ENCODE data around the gene RNF113B. TPM values are rescaled to one million over a fixed set of nuclear protein-coding genes. Genes with fewer than 3 reads are reported as not detected.

RNF113B gene
- total RNA-seq, 1 experiment from 2014 or later = not detected

DNA sequence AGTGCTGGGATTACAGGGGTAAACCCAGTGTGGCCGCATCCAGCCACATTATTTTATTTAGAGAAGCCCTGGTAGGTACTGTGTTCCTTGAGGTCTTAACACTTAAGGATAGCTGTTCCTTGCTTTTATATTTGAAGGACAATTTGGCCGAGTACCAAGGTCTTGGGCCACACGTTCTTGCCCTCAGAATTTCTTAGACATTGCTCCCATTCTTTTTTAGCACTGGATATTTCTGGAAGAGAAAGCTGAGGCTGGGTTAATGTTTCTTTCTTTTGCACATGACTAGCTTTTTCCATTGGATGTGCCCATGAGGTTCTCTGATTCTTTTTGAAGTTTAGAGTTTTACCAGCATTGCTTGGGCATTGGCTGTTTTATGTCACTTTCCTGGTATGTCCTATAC is 5.5 kb upstream of the RNF113B start:
- Histone ChIP-seq H3K4me2 (no peak overlapping the region), H3K79me2 (ENCODE audit: low read depth) (no peaks in the 10 kb centered on the region)
- CTCF ChIA-PET = no interaction called here

DNA sequence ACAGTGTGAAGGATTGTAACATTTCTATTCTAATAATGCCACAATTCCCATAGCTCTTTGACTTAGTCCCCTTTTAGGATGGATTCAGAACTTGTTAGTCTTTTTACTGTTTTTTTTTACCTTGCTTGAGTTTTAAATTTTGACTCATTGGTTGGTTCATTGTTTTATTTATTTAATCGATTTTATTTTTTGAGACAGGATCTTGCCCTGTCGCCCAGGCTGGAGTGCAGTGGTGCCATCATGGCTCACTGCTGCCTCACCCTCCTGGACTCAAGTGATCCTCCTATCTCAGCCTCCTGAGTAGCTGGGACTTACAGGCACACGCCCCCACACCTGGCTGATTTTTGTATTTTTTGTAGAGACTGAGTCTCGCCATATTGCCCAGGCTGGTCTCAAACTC is 5.1 kb upstream of the RNF113B start:
- ChIA-PET POLR2A (ENCODE audit: unreplicated experiment) (no interaction called here), CTCF (no interaction called here)
- H3K9me3 ChIP-seq (ENCODE audit: insufficient read depth, low read depth) = no peaks in the 10 kb centered on the region
- no peaks in the 10 kb centered on the region for H3K79me2 ChIP-seq (ENCODE audit: low read depth)
- no peaks in the 10 kb centered on the region for H3K27me3 ChIP-seq (ENCODE audit: insufficient read depth, low read depth)
- no peak overlapping the region for H3K4me2 ChIP-seq
- TF ChIP-seq EZH2 (IDR thresholded peaks at IDR 0.05; ENCODE audit: low read depth) (no peak), CTCF (conservative IDR thresholded peaks at IDR 0.05) (no peak)
- no peak for DNase-seq
- no TSS peak for BruUV-seq (replicated peaks)
- no peaks in the 10 kb centered on the region for H4K20me1 ChIP-seq (ENCODE audit: insufficient read depth)
- H3K4me3 ChIP-seq = no peak overlapping the region
- H3K9me2 ChIP-seq (ENCODE audit: insufficient read depth) = no peaks in the 10 kb centered on the region
- intact Hi-C loops (cut with micrococcal nuclease; ENCODE audit: unreplicated experiment) = no loop called here
- H3K27ac ChIP-seq = no peak overlapping the region
- H3K4me1 ChIP-seq (replicated peaks; ENCODE audit: insufficient read depth) = no peaks in the 10 kb centered on the region
- no peak overlapping the region for H2AFZ ChIP-seq
- no peaks in the 10 kb centered on the region for H3F3A ChIP-seq (ENCODE audit: insufficient read depth, low read depth)
- H3K36me3 ChIP-seq (ENCODE audit: low read depth) = no peaks in the 10 kb centered on the region

More for the DNA sequence above, 5.5 kb upstream of the RNF113B start:
- Histone ChIP-seq H3F3A (ENCODE audit: insufficient read depth, low read depth) (no peaks in the 10 kb centered on the region), H3K27me3 (ENCODE audit: insufficient read depth, low read depth) (no peaks in the 10 kb centered on the region), H4K20me1 (ENCODE audit: insufficient read depth) (no peaks in the 10 kb centered on the region), H3K9me3 (ENCODE audit: insufficient read depth, low read depth) (no peaks in the 10 kb centered on the region), H3K27ac (no peak overlapping the region), H3K4me1 (replicated peaks; ENCODE audit: insufficient read depth) (no peaks in the 10 kb centered on the region), H3K9me2 (ENCODE audit: insufficient read depth) (no peaks in the 10 kb centered on the region), H3K36me3 (ENCODE audit: low read depth) (no peaks in the 10 kb centered on the region), H2AFZ (no peak overlapping the region), H3K4me3 (no peak overlapping the region)
- no TSS peak for BruUV-seq (replicated peaks)
- intact Hi-C loops (cut with micrococcal nuclease; ENCODE audit: unreplicated experiment) = no loop called here
- POLR2A ChIA-PET (ENCODE audit: unreplicated experiment) = no interaction called here
- TF ChIP-seq EZH2 (IDR thresholded peaks at IDR 0.05; ENCODE audit: low read depth) (no peak), CTCF (conservative IDR thresholded peaks at IDR 0.05) (no peak)
- no peak for DNase-seq

DNA sequence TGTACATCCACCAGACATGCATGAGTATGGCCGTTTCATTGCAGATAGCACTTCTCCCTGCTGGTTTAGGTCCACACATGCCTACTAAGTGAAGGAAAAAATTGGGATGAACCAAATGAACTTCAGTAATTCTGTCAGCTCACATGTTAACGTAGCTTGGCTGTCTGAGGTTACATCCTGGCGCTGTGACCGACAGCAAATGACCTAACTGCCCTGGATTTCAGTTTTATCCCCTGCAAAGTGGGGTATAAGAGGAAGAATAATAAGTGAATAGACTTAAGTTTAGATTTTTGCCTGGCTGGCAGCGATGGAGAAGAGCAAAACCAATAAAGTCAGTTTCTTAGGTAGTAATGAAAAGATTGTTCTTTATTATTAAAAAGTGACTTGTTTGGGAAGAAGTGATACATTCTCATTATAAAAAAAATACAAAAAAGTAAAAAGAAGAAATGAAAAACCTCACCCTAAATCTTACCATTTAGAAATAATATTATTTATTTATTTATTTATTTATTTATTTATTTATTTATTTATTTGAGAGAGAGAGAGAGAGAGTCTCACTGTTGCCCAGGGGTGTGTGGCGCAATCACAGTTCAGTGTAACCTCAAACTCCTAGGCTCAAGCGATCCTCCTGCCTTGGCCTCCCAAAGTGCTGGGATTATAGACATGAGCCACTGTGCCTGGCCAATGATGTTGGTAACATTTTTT is 4.2 kb upstream of the RNF113B start:
- intact Hi-C loops (cut with micrococcal nuclease; ENCODE audit: unreplicated experiment) = no loop called here
- Histone ChIP-seq H3K27ac (no peak overlapping the region), H3K4me1 (replicated peaks; ENCODE audit: insufficient read depth) (no peaks in the 10 kb centered on the region), H3K79me2 (ENCODE audit: low read depth) (no peaks in the 10 kb centered on the region), H3K4me2 (no peak overlapping the region), H2AFZ (no peak overlapping the region), H3K4me3 (no peak overlapping the region), H3K9me3 (ENCODE audit: insufficient read depth, low read depth) (no peaks in the 10 kb centered on the region), H3K27me3 (ENCODE audit: insufficient read depth, low read depth) (no peaks in the 10 kb centered on the region), H3F3A (ENCODE audit: insufficient read depth, low read depth) (no peaks in the 10 kb centered on the region), H3K36me3 (ENCODE audit: low read depth) (no peaks in the 10 kb centered on the region), H4K20me1 (ENCODE audit: insufficient read depth) (no peaks in the 10 kb centered on the region), H3K9me2 (ENCODE audit: insufficient read depth) (no peaks in the 10 kb centered on the region)
- no TSS peak for BruUV-seq (replicated peaks)
- DNase-seq = no peak
- no peak for TF ChIP-seq EZH2 (IDR thresholded peaks at IDR 0.05; ENCODE audit: low read depth)
- TF ChIP-seq CTCF (conservative IDR thresholded peaks at IDR 0.05) = no peak
- ChIA-PET POLR2A (ENCODE audit: unreplicated experiment) (no interaction called here), CTCF (no interaction called here)

Data from PC-9 (cell line).